Epidermal melanocyte (primary cell): ENCODE results near the gene SRGAP2C.
"Not testable (repeated sequence)": the region's sequence is repeated elsewhere in the genome, so short reads cannot be mapped to it uniquely, and the experiment has no call there.

ENCODE experiments used
- DNase-seq: peaks from one replicate; pipeline ENCODE4 v3.0.0; 2011; ENCODE audit warnings: low spot score; ENCODE audit not compliant: insufficient read length

SRGAP2C gene

GRCh38 chr1:121184290-121185127 is at the start of gene SRGAP2C, which contains the start of gene FAM72B:
Gene SRGAP2C (plus strand): TSS chr1:121184975. CDS start chr1:121187447, 2,472 bp downstream.
Gene FAM72B (minus strand): TSS chr1:121184340. CDS start chr1:121183489, 851 bp downstream.
- peak; percentile 60 for DNase-seq

- not testable (repeated sequence) for DNase-seq
Measured at GRCh38 chr1:121140393-121140792, 44.4 kb upstream of the SRGAP2C start.

- DNase-seq = not testable (repeated sequence)
Measured at GRCh38 chr1:121148489-121149190, 36.1 kb upstream of the SRGAP2C start.

GRCh38 chr1:121151294-121151693 is 33.5 kb upstream of the SRGAP2C start:
- not testable (repeated sequence) for DNase-seq

GRCh38 chr1:121152788-121153187 is 32.0 kb upstream of the SRGAP2C start:
- DNase-seq = not testable (repeated sequence)

GRCh38 chr1:121154811-121155210 is 30.0 kb upstream of the SRGAP2C start:
- DNase-seq = not testable (repeated sequence)

- DNase-seq = not testable (repeated sequence)
Measured at GRCh38 chr1:121155671-121156358, 29.0 kb upstream of the SRGAP2C start.

- not testable (repeated sequence) for DNase-seq
Measured at GRCh38 chr1:121156958-121157603, 27.7 kb upstream of the SRGAP2C start.

GRCh38 chr1:121157609-121158008 is 27.2 kb upstream of the SRGAP2C start:
- not testable (repeated sequence) for DNase-seq

- DNase-seq = not testable (repeated sequence)
Measured at GRCh38 chr1:121160118-121160517, 24.7 kb upstream of the SRGAP2C start.

- not testable (repeated sequence) for DNase-seq
Measured at GRCh38 chr1:121161199-121161901, 23.4 kb upstream of the SRGAP2C start.

GRCh38 chr1:121163850-121164757 is 20.7 kb upstream of the SRGAP2C start:
- not testable (repeated sequence) for DNase-seq

- DNase-seq = not testable (repeated sequence)
Measured at GRCh38 chr1:121165296-121165695, 19.5 kb upstream of the SRGAP2C start.

- DNase-seq = not testable (repeated sequence)
Measured at GRCh38 chr1:121167225-121167738, 17.5 kb upstream of the SRGAP2C start.

- DNase-seq = not testable (repeated sequence)
Measured at GRCh38 chr1:121168152-121168668, 16.6 kb upstream of the SRGAP2C start.

- DNase-seq = not testable (repeated sequence)
Measured at GRCh38 chr1:121176649-121177048, 8.1 kb upstream of the SRGAP2C start.

- not testable (repeated sequence) for DNase-seq
Measured at GRCh38 chr1:121178197-121178596, 6.6 kb upstream of the SRGAP2C start.

GRCh38 chr1:121183867-121184266 is 908 bp upstream of the SRGAP2C start:
- not testable (repeated sequence) for DNase-seq
